Esophagus squamous epithelium (tissue), 5 donors: ENCODE measurements around the gene INSL3. TPM values are rescaled to one million over a fixed set of nuclear protein-coding genes. Genes with fewer than 3 reads are reported as not detected.

Source experiments
- DNase-seq: peaks from one replicate; lab custom pipeline; 2025; lab: John Stamatoyannopoulos, UW
- H3K27ac ChIP-seq, 4 donors: fragments of 200-600 bp; sonication (generic); one replicate each; pipeline ENCODE4 v1.5.1; 2016 to 2019; ENCODE audit warnings: mild to moderate bottlenecking in 1 of 4
- H3K27me3 ChIP-seq, 4 donors: fragments of 200-600 bp; sonication (generic); 1 replicate in 3 of 4; 2 replicates in 1 of 4; pipeline versions ENCODE4 v1.5.1 to v1.6.0; 2017 to 2021; ENCODE audit warnings: antibody characterized with exemption in 1 of 4
- H3K36me3 ChIP-seq, 3 donors: fragments of 200-600 bp; sonication (generic); one replicate each; pipeline ENCODE4 v1.5.1; 2016 to 2019
- H3K4me1 ChIP-seq, 3 donors: fragments of 200-600 bp; sonication (generic); one replicate each; pipeline ENCODE4 v1.5.1; 2017 to 2019
- H3K4me3 ChIP-seq, 4 donors: fragments of 200-600 bp; sonication (generic); 1 replicate in 3 of 4; 2 replicates in 1 of 4; pipeline ENCODE4 v1.5.1; 2016 to 2019; ENCODE audit warnings: mild to moderate bottlenecking in 2 of 4, moderate library complexity in 1 of 4
- H3K9me3 ChIP-seq, 3 donors: fragments of 200-600 bp; sonication (generic); one replicate each; pipeline ENCODE4 v1.5.1; 2016 to 2019
- POLR2A ChIP-seq, 4 donors: fragments of 450-650 bp; IDR thresholded peaks; one replicate each; pipeline ENCODE4 v1.6.1; 2017; ENCODE audit warnings: antibody characterized with exemption in 4 of 4, mild to moderate bottlenecking in 4 of 4, moderate library complexity in 3 of 4
- WGBS, 2 donors: methylation state at CpG; one replicate each; pipeline ENCODE4 v1.1.5; 2018; 5-methylcytosine and 5-hydroxymethylcytosine counted together
- intact Hi-C: fragments of 100-400 bp; cut with DNase I; formaldehyde crosslinking; loops from one replicate; pipeline ENCODE4 v1.15.0; 2022
- total RNA-seq, 4 donors: library from RNA; depleted of rRNA; stranded (reverse); fragments of >200 nt; gene quantifications; one replicate each; pipeline ENCODE4 v1.1.0, GENCODE V29; 2016
- TF ChIP-seq, protein P1 (sequence below), 6 experiments: fragments of 450-650 bp in 4 of 6; fragments of 200-600 bp in 2 of 6; sonication (generic) in 2 of 6; IDR thresholded peaks; one replicate each; pipeline ENCODE4 v1.5.1; 2016 to 2019; ENCODE audit warnings: antibody characterized with exemption in 6 of 6, mild to moderate bottlenecking in 4 of 6, moderate library complexity in 4 of 6
- donor health status: DM: yes; HTN: yes; CAD: no.

The INSL3 gene
- total RNA-seq, 4 donors from 2014 or later, result not detected

DNA sequence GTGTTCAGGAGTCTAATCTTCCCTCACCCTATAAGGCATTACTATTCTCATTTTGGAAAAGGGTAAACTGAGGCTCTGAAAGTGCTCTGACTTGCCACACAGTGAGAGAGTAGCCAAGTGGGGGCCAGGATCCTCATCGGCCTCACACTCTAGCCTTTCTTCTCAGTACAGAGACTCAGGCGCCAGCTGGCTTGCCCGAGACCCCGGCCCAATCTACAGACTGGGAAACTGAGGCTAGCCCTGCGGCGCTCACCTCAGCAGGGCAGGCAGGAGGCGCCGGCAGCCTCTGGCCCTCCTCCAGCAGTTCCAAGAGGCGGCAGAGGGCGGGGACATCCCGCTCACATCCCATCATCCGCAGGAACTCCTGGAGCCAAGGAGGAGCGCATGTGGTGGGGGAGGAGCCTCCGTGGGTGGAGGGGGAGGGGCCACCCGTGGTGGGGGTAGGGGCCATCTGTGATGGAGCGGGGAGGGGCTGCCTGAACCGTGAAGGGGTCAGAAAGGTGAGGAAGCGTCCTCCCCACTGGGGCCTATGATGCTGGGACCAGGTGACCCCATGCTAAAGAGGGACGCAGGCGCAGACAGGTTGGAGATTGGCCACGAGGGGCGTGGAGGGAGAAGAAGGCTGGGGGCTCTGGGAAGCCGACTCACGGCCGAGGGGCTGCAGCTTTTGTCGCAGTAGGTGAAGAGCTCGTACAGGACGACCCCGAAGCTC lies 8.7 kb upstream of the INSL3 start:
- no peak overlapping the region for H3K27ac ChIP-seq
- WGBS, 2 donors, result 25 to 49% methylated on average over 11 to 14 of the region's 29 CpGs
- DNase-seq, result no peak
- peaks cover 0 to 55% (median 0%) of the 10 kb centered on the region in 4 donors for H3K27me3 ChIP-seq
- no peaks in the 10 kb centered on the region for H3K9me3 ChIP-seq
- no peak for TF ChIP-seq POLR2A (IDR thresholded peaks at IDR 0.05)
- TF ChIP-seq, protein P1, sequence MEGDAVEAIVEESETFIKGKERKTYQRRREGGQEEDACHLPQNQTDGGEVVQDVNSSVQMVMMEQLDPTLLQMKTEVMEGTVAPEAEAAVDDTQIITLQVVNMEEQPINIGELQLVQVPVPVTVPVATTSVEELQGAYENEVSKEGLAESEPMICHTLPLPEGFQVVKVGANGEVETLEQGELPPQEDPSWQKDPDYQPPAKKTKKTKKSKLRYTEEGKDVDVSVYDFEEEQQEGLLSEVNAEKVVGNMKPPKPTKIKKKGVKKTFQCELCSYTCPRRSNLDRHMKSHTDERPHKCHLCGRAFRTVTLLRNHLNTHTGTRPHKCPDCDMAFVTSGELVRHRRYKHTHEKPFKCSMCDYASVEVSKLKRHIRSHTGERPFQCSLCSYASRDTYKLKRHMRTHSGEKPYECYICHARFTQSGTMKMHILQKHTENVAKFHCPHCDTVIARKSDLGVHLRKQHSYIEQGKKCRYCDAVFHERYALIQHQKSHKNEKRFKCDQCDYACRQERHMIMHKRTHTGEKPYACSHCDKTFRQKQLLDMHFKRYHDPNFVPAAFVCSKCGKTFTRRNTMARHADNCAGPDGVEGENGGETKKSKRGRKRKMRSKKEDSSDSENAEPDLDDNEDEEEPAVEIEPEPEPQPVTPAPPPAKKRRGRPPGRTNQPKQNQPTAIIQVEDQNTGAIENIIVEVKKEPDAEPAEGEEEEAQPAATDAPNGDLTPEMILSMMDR (IDR thresholded peaks at IDR 0.05), result no peak
- H3K4me1 ChIP-seq, result peaks cover 0 to 21% (median 10%) of the 10 kb centered on the region in 3 donors
- intact Hi-C loops, result no loop called here
- H3K4me3 ChIP-seq, result peak overlapping the region in 3 of 4 donors; percentile 20 to 52 (median 33)
- peaks cover 0 to 28% (median 0%) of the 10 kb centered on the region in 3 donors for H3K36me3 ChIP-seq

DNA sequence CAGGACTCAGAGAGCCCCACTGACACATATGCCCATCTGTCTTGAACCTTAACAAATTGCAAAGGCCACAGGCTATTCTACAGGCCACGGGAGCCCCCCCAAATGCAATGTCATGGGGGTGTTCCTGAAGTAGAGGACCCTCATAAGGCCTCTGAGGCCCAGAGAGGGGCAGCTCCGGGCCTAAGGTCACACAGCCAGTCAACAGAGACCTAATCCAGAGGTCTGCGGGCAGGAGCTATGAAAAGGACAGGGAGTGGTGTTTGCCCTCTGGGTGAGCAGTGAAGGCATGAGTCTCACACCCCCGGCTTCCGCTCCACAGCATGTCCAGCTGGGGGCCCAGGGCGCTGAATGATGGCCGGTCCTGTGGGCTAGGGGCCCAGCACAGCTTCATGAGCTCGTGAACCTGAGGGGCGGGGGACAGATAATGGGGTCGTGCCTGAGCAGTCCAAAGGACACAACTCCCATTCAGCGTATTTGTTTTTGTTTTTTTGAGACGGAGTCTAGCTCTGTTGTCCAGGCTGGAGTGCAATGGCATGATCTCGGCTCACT lies 5.3 kb upstream of the INSL3 start:
- no peak overlapping the region for H3K27ac ChIP-seq
- H3K4me1 ChIP-seq, result peaks cover 0 to 19% (median 10%) of the 10 kb centered on the region in 3 donors
- no peaks in the 10 kb centered on the region for H3K9me3 ChIP-seq
- no peak overlapping the region for H3K4me3 ChIP-seq
- H3K27me3 ChIP-seq, result peaks cover 0 to 56% (median 0%) of the 10 kb centered on the region in 4 donors
- TF ChIP-seq, protein P1 (IDR thresholded peaks at IDR 0.05), result no peak
- no peak for TF ChIP-seq POLR2A (IDR thresholded peaks at IDR 0.05)
- peaks cover 0 to 14% (median 0%) of the 10 kb centered on the region in 3 donors for H3K36me3 ChIP-seq
- 89 to 93% methylated on average over 11 to 12 of the region's 13 CpGs for WGBS, 2 donors
- no peak for DNase-seq
- intact Hi-C loops, result no loop called here

DNA sequence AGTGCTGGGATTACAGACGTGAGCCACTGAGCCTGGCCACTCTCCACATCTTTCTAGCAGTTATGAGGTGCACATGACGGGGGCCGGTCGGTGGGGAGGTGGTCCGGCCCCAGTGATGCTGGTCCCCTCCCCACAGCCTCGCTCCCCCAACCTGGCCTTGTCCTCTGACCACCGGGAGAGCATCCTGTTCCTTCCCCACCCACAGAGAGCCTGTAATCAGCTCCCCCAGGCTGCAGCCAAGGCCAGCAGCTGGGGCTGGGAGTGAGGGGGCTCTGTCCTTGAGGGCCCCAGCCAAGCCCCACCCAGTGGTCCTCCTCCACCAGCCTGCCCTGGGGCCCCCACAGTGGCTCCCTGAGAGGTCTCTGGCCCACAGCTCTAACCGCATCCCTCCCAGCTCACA lies 3.0 kb upstream of the INSL3 start:
- 58 to 71% methylated on average over 2 to 6 of the region's 8 CpGs for WGBS, 2 donors
- Histone ChIP-seq H3K4me1 (no peaks in the 10 kb centered on the region), H3K27me3 (peaks cover 0 to 40% (median 0%) of the 10 kb centered on the region in 4 donors), H3K36me3 (no peaks in the 10 kb centered on the region), H3K4me3 (no peak overlapping the region), H3K9me3 (no peaks in the 10 kb centered on the region), H3K27ac (no peak overlapping the region)
- TF ChIP-seq, protein P1 (IDR thresholded peaks at IDR 0.05), result no peak
- no peak for TF ChIP-seq POLR2A (IDR thresholded peaks at IDR 0.05)
- no peak for DNase-seq
- intact Hi-C loops, result no loop called here

DNA sequence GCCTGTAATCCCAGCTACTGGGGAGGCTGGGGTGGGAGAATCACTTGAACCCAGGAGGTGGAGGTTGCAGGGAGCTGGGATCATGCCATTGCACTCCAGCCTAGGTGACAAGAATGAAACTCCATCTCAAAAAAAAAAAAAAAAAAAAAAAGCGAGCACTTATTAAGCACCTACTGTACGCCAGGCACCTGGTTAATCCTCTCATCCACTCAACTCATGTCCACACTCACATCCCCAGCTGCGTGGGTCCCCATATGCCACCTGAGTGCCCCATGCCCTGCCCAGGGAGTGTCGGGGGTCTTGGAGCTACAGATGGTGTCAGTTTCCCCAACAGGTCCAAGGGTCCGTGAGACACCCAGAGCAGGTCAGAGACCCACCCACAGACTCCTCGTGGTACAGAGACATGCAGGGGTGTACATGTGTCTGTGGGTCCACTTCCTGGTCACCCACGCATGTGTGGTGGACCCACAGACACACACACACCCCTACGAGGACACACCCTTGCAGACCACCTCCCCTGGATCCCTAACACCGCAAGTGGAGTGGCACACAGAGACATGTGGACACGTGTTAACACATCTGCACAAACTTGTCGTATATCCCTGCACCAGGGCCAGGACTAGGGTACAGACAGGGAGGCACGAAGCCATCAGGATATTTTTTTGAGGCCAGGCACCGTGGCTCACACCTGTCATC lies 3.5 kb downstream of the INSL3 start:
- no peak overlapping the region for H3K27ac ChIP-seq
- TF ChIP-seq POLR2A (IDR thresholded peaks at IDR 0.05), result no peak
- TF ChIP-seq, protein P1 (IDR thresholded peaks at IDR 0.05), result no peak
- no peaks in the 10 kb centered on the region for H3K9me3 ChIP-seq
- H3K4me3 ChIP-seq, result no peak overlapping the region
- WGBS, 2 donors, result 48 to 61% methylated on average over 8 to 11 of the region's 13 CpGs
- no peaks in the 10 kb centered on the region for H3K36me3 ChIP-seq
- no peak for DNase-seq
- peaks cover 0 to 27% (median 0%) of the 10 kb centered on the region in 4 donors for H3K27me3 ChIP-seq
- intact Hi-C loops, result no loop called here
- no peaks in the 10 kb centered on the region for H3K4me1 ChIP-seq

DNA sequence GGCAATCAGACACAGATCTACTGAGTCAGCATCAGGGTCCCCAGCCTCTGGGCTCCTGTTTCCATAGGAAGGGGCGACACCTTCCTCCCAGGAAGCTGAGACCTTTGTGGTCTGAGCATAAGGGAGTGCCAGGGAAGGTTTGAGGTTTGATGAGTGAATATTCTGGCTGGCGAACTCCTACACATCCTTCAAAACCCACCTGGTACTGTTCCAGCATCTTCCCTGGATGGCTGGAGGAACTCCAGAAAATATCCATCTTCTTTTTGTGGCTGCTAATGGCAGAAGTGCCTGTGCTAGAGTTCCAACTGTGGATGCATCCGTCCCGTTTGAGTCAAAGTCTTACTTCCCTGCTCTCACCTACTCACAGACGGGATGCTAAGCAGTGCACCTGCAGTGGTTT lies 9.2 kb downstream of the INSL3 start:
- Histone ChIP-seq H3K9me3 (no peaks in the 10 kb centered on the region), H3K4me1 (no peaks in the 10 kb centered on the region), H3K36me3 (peaks cover 0 to 5% (median 0%) of the 10 kb centered on the region in 3 donors), H3K27ac (no peak overlapping the region), H3K4me3 (no peak overlapping the region), H3K27me3 (peaks cover 0 to 59% (median 0%) of the 10 kb centered on the region in 4 donors)
- DNase-seq, result no peak
- 67 to 75% methylated on average over 3 to 5 of the region's 5 CpGs for WGBS, 2 donors
- TF ChIP-seq, protein P1 (IDR thresholded peaks at IDR 0.05), result no peak
- no peak for TF ChIP-seq POLR2A (IDR thresholded peaks at IDR 0.05)
- intact Hi-C loops, result no loop called here
